ENCODE results near the gene CSNK1G3. TPM values are rescaled to one million over a fixed set of nuclear protein-coding genes. Genes with fewer than 3 reads are reported as not detected.

Gene CSNK1G3
- total and polyA plus RNA-seq, 11 donors, result 4.0 to 34.3 (median 25.2) TPM

- H3K4me3 ChIP-seq, result no peak overlapping the region
- no peaks in the 10 kb centered on the region for H3K27me3 ChIP-seq
- intact Hi-C loops (cut with DNase I), result no loop called here
- H3K27ac ChIP-seq, result no peak overlapping the region
- no peak for DNase-seq
- H3K9me3 ChIP-seq, result no peaks in the 10 kb centered on the region
- H3K4me1 ChIP-seq, result peaks cover 0 to 34% (median 25%) of the 10 kb centered on the region in 12 donors
- TF ChIP-seq POLR2A (IDR thresholded peaks at IDR 0.05), result no peak
- TF ChIP-seq, protein P1, sequence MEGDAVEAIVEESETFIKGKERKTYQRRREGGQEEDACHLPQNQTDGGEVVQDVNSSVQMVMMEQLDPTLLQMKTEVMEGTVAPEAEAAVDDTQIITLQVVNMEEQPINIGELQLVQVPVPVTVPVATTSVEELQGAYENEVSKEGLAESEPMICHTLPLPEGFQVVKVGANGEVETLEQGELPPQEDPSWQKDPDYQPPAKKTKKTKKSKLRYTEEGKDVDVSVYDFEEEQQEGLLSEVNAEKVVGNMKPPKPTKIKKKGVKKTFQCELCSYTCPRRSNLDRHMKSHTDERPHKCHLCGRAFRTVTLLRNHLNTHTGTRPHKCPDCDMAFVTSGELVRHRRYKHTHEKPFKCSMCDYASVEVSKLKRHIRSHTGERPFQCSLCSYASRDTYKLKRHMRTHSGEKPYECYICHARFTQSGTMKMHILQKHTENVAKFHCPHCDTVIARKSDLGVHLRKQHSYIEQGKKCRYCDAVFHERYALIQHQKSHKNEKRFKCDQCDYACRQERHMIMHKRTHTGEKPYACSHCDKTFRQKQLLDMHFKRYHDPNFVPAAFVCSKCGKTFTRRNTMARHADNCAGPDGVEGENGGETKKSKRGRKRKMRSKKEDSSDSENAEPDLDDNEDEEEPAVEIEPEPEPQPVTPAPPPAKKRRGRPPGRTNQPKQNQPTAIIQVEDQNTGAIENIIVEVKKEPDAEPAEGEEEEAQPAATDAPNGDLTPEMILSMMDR (IDR thresholded peaks at IDR 0.05), result no peak
- no peak for ATAC-seq
- no peaks in the 10 kb centered on the region for H3K36me3 ChIP-seq
Measured at GRCh38 chr5:123520677-123521247, 8.8 kb downstream of the CSNK1G3 start.

- H3K27me3 ChIP-seq, result no peaks in the 10 kb centered on the region
- peaks cover 2 to 43% (median 28%) of the 10 kb centered on the region in 12 donors for H3K4me1 ChIP-seq
- H3K27ac ChIP-seq, result peak overlapping the region in 3 of 12 donors; percentile 6 to 14 (median 7)
- no peaks in the 10 kb centered on the region for H3K9me3 ChIP-seq
- H3K4me3 ChIP-seq, result no peak overlapping the region
- TF ChIP-seq, protein P1 (IDR thresholded peaks at IDR 0.05), result no peak
- TF ChIP-seq POLR2A (IDR thresholded peaks at IDR 0.05), result no peak
- intact Hi-C loops (cut with DNase I), result no loop called here
- ATAC-seq (no peak), DNase-seq (no peak)
- H3K36me3 ChIP-seq, result no peaks in the 10 kb centered on the region
- 26 to 47% (median 32%) methylated on average over 4 of the region's 4 CpGs for WGBS, 4 donors
Measured at GRCh38 chr5:123524146-123524545, 12.2 kb downstream of the CSNK1G3 start.

- Histone ChIP-seq H3K36me3 (no peaks in the 10 kb centered on the region), H3K4me3 (no peak overlapping the region), H3K9me3 (no peaks in the 10 kb centered on the region), H3K27ac (no peak overlapping the region), H3K4me1 (peaks cover 2 to 56% (median 32%) of the 10 kb centered on the region in 12 donors), H3K27me3 (no peaks in the 10 kb centered on the region)
- DNase-seq (no peak), ATAC-seq (no peak)
- TF ChIP-seq, protein P1 (IDR thresholded peaks at IDR 0.05), result no peak
- TF ChIP-seq POLR2A (IDR thresholded peaks at IDR 0.05), result no peak
- intact Hi-C loops (cut with DNase I), result no loop called here
Measured at GRCh38 chr5:123527190-123527589, 15.2 kb downstream of the CSNK1G3 start.

DNA sequence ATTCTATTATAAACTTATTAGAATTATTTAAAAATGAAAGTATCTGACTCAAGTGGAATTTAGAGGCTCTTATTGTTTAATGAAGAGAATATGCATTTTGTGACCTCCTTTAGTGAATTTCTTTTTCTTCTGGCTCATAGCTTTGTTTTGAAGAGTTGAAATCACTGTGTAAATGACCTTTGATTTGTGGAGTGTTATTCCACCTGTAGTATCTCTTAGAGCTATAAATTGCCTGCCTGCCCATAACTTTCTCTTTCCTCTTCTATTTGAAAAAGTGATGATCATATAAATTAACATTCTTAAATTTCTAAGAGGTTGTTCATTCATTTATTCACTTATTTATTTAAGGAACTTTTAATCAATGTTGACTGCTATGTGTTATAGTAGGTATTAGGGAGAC, 16.1 kb downstream of the CSNK1G3 start:
- H3K4me3 ChIP-seq, result no peak overlapping the region
- H3K36me3 ChIP-seq, result no peaks in the 10 kb centered on the region
- peaks cover 2 to 57% (median 32%) of the 10 kb centered on the region in 12 donors for H3K4me1 ChIP-seq
- TF ChIP-seq POLR2A (IDR thresholded peaks at IDR 0.05), result no peak
- TF ChIP-seq, protein P1 (IDR thresholded peaks at IDR 0.05), result no peak
- no peaks in the 10 kb centered on the region for H3K9me3 ChIP-seq
- no peaks in the 10 kb centered on the region for H3K27me3 ChIP-seq
- ATAC-seq (no peak), DNase-seq (no peak)
- intact Hi-C loops (cut with DNase I), result no loop called here
- no peak overlapping the region for H3K27ac ChIP-seq
